HepG2 (cell line): ENCODE measurements around the gene CALY. TPM values are rescaled to one million over a fixed set of nuclear protein-coding genes. Genes with fewer than 3 reads are reported as not detected.
A peak's percentile ranks its signal among the peaks of the same experiment; 100 is the strongest.

Experiments used
- CHD2 ChIP-seq: IDR thresholded peaks from 2 replicates; pipeline ENCODE4 v1.6.1; 2011; ENCODE audit warnings: low read depth, low read length, improper control_type of control experiment
- GABPB1 ChIP-seq: IDR thresholded peaks from 2 replicates; pipeline ENCODE4 v1.6.1; 2016; ENCODE audit warnings: mild to moderate bottlenecking, missing genetic modification reagents, moderate library complexity, missing compliant biosample characterization
- HMGA1 ChIP-seq: sonication (generic); formaldehyde crosslinking; conservative IDR thresholded peaks from 2 replicates; pipeline ENCODE4 v1.4.0; 2020; ENCODE audit warnings: missing genetic modification reagents
- KDM3A ChIP-seq: IDR thresholded peaks from 2 replicates; pipeline ENCODE4 v1.6.1; 2018; ENCODE audit warnings: low read depth, missing compliant biosample characterization
- KLF12 ChIP-seq: sonication (generic); formaldehyde crosslinking; IDR thresholded peaks from 2 replicates; pipeline ENCODE4 v1.4.0; 2020; ENCODE audit warnings: missing genetic modification reagents, borderline replicate concordance
- LCORL ChIP-seq, 2 experiments: fragments of 450-650 bp in 1 of 2; sonication (generic) in 1 of 2; formaldehyde crosslinking in 1 of 2; IDR thresholded peaks; 2 replicates each; pipeline versions ENCODE4 v1.5.0 to v1.6.1; 2017 to 2020; ENCODE audit warnings: antibody characterized with exemption in 1 of 2, missing genetic modification reagents in 1 of 2
- NRL ChIP-seq: sonication (generic); formaldehyde crosslinking; IDR thresholded peaks from 2 replicates; pipeline ENCODE4 v1.5.0; 2020; ENCODE audit warnings: missing genetic modification reagents, mild to moderate bottlenecking, moderate library complexity, borderline replicate concordance
- PAWR ChIP-seq: sonication (generic); formaldehyde crosslinking; IDR thresholded peaks from 2 replicates; pipeline ENCODE4 v1.4.0; 2020; ENCODE audit warnings: missing genetic modification reagents, mild to moderate bottlenecking, borderline replicate concordance
- PHF21A ChIP-seq: sonication (generic); formaldehyde crosslinking; IDR thresholded peaks from 2 replicates; pipeline ENCODE4 v1.5.0; 2020; ENCODE audit warnings: mild to moderate bottlenecking, missing genetic modification reagents
- PPARG ChIP-seq: conservative IDR thresholded peaks from 2 replicates; pipeline ENCODE4 v1.6.1; 2016; ENCODE audit warnings: missing biosample characterization, missing genetic modification reagents
- TRIM24 ChIP-seq: sonication (generic); formaldehyde crosslinking; IDR thresholded peaks from 2 replicates; pipeline ENCODE4 v1.8.0; 2022; ENCODE audit warnings: mild to moderate bottlenecking, missing genetic modification reagents
- ZHX2 ChIP-seq, 2 experiments: sonication (generic) in 1 of 2; formaldehyde crosslinking in 1 of 2; IDR thresholded peaks; 2 replicates each; pipeline versions ENCODE4 v1.6.1 to v1.9.0; 2014 to 2022; ENCODE audit warnings: antibody characterized with exemption in 1 of 2, borderline replicate concordance in 1 of 2, inconsistent platforms in 1 of 2, low read depth in 1 of 2, missing genetic modification reagents in 1 of 2
- ZNF235 ChIP-seq: sonication (generic); formaldehyde crosslinking; IDR thresholded peaks from 2 replicates; pipeline ENCODE4 v1.8.1; 2023; ENCODE audit warnings: mild to moderate bottlenecking, missing genetic modification reagents, borderline replicate concordance
- ZNF280B ChIP-seq: sonication (generic); formaldehyde crosslinking; IDR thresholded peaks from 2 replicates; pipeline ENCODE4 v1.5.0; 2020; ENCODE audit warnings: missing genetic modification reagents, mild to moderate bottlenecking, borderline replicate concordance
- ZNF652 ChIP-seq: IDR thresholded peaks from 2 replicates; pipeline ENCODE4 v1.6.1; 2016; ENCODE audit warnings: low read depth, borderline replicate concordance
- ZNF691 ChIP-seq: sonication (generic); formaldehyde crosslinking; IDR thresholded peaks from 2 replicates; pipeline ENCODE4 v1.4.0; 2020; ENCODE audit warnings: missing genetic modification reagents, low read depth, mild to moderate bottlenecking, borderline replicate concordance
- ZNF709 ChIP-seq: sonication (generic); formaldehyde crosslinking; IDR thresholded peaks from 2 replicates; pipeline ENCODE4 v1.5.0; 2020; ENCODE audit warnings: mild to moderate bottlenecking, missing genetic modification reagents
- polyA plus RNA-seq, 8 experiments: library from polyadenylated mRNA; depleted of rRNA in 3 of 8; stranded (reverse) in 7 of 8; unstranded in 1 of 8; fragments of >200 nt; fragmentation: Illumina TruSeq in 4 of 8; extraction: Trizol in 4 of 8; gene quantifications; 2 replicates each; pipeline versions ENCODE4 v1.2.1 to v1.2.3, GENCODE V29; 2011 to 2016; ENCODE audit warnings: low read depth in 4 of 8, missing spikeins in 1 of 8, mixed read lengths in 1 of 8; ENCODE audit not compliant: insufficient read depth in 1 of 8
- total RNA-seq, 5 experiments: library from RNA; depleted of rRNA; stranded (reverse); fragments of >200 nt; fragmentation: Illumina TruSeq; extraction: Trizol; gene quantifications; 2 replicates each; pipeline ENCODE4 v1.2.3, GENCODE V29; 2016; ENCODE audit warnings: low read depth in 1 of 5

CALY gene
- total and polyA plus RNA-seq, 2 of the 13 experiments (the other 11 are each of a cell fraction or from before 2014, with no cell fraction given): 0.08 TPM; not detected in 1

- TF ChIP-seq ZNF691: peak; percentile 45; the same call in 1 of the 2 replicates
- TF ChIP-seq ZNF652: no peak
- TF ChIP-seq PHF21A: peak; percentile 74
- TF ChIP-seq PAWR: 0 out of 2 replicates have a peak, but pooled peaks have one; percentile 27
- no peak for TF ChIP-seq ZNF235 (CRISPR knock-in tag)
- TF ChIP-seq PPARG: peak; percentile 71
- TF ChIP-seq NRL (CRISPR knock-in tag): peak; percentile 43; the same call in 1 of the 2 replicates
- no peak for TF ChIP-seq TRIM24
- TF ChIP-seq ZNF280B (CRISPR knock-in tag): peak; percentile 62; the same call in 1 of the 2 replicates
- peak; percentile 76; the same call in 1 of the 2 replicates for TF ChIP-seq LCORL (IDR thresholded peaks at IDR 0.05)
- TF ChIP-seq LCORL (CRISPR knock-in tag; IDR thresholded peaks at IDR 0.05): peak; percentile 89
- TF ChIP-seq KDM3A (CRISPR knock-in tag): 0 out of 2 replicates have a peak, but pooled peaks have one; percentile 23
- peak; percentile 13; the same call in 1 of the 2 replicates for TF ChIP-seq ZNF709 (CRISPR knock-in tag)
- no peak for TF ChIP-seq GABPB1
- 0 out of 2 replicates have a peak, but pooled peaks have one; percentile 10 for TF ChIP-seq KLF12
- no peak for TF ChIP-seq HMGA1 (CRISPR knock-in tag)
- no peak for TF ChIP-seq ZHX2 (IDR thresholded peaks at IDR 0.05; ENCODE audit: low read depth)
- no peak for TF ChIP-seq ZHX2 (CRISPR knock-in tag; IDR thresholded peaks at IDR 0.05; ENCODE audit: borderline replicate concordance)
- TF ChIP-seq CHD2: no peak
Measured at GRCh38 chr10:133359554-133359971, 22.9 kb upstream of the CALY start (continued).
